A673 (cell line): Measurements from ENCODE around the gene MFN2.

Experiments
- EZH2 ChIP-seq: fragments of 200-600 bp; sonication (generic); IDR thresholded peaks from 2 replicates; pipeline ENCODE4 v1.6.1; 2017; ENCODE audit warnings: borderline replicate concordance, low read depth, mild to moderate bottlenecking, mixed read lengths, antibody characterized with exemption, low read length; ENCODE audit not compliant: poor library complexity, severe bottlenecking
- TF ChIP-seq, protein P1 (sequence below): fragments of 300-800, 200-600 bp; sonication (generic); conservative IDR thresholded peaks from 2 replicates; pipeline ENCODE4 v1.5.1; 2017; ENCODE audit warnings: low read depth, mild to moderate bottlenecking, antibody characterized with exemption, low read length, moderate library complexity, mixed read lengths

- TF ChIP-seq, protein P1, sequence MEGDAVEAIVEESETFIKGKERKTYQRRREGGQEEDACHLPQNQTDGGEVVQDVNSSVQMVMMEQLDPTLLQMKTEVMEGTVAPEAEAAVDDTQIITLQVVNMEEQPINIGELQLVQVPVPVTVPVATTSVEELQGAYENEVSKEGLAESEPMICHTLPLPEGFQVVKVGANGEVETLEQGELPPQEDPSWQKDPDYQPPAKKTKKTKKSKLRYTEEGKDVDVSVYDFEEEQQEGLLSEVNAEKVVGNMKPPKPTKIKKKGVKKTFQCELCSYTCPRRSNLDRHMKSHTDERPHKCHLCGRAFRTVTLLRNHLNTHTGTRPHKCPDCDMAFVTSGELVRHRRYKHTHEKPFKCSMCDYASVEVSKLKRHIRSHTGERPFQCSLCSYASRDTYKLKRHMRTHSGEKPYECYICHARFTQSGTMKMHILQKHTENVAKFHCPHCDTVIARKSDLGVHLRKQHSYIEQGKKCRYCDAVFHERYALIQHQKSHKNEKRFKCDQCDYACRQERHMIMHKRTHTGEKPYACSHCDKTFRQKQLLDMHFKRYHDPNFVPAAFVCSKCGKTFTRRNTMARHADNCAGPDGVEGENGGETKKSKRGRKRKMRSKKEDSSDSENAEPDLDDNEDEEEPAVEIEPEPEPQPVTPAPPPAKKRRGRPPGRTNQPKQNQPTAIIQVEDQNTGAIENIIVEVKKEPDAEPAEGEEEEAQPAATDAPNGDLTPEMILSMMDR: no peak
- no peak for TF ChIP-seq EZH2
These were observed 30.7 kb downstream of the MFN2 start for GRCh38 chr1:12010746-12011570.
